NB4 (cell line): Measurements from ENCODE around the gene PAX5.

Source experiments
- DNase-seq: peaks from one replicate; pipeline ENCODE4 v3.0.0; 2010; ENCODE audit warnings: low read depth
- H3K4me3 ChIP-seq: one replicate; pipeline ENCODE4 v1.5.1; 2011; ENCODE audit warnings: mild to moderate bottlenecking, low read depth, low read length, moderate library complexity
- CTCF ChIP-seq: IDR thresholded peaks from one replicate; pipeline ENCODE4 v1.5.1; 2012; ENCODE audit warnings: low read depth, low read length
- MYC ChIP-seq: IDR thresholded peaks from 2 replicates; pipeline ENCODE4 v1.6.1; 2011; ENCODE audit warnings: low read depth, low read length
- POLR2A ChIP-seq: IDR thresholded peaks from 2 replicates; pipeline ENCODE4 v1.6.1; 2011; ENCODE audit warnings: mild to moderate bottlenecking; ENCODE audit not compliant: insufficient read length; ENCODE audit errors: extremely low read depth
- TF ChIP-seq, protein P1 (sequence below): IDR thresholded peaks from 2 replicates; pipeline ENCODE4 v1.6.1; 2011; ENCODE audit warnings: low read depth, low read length

Gene PAX5

DNA sequence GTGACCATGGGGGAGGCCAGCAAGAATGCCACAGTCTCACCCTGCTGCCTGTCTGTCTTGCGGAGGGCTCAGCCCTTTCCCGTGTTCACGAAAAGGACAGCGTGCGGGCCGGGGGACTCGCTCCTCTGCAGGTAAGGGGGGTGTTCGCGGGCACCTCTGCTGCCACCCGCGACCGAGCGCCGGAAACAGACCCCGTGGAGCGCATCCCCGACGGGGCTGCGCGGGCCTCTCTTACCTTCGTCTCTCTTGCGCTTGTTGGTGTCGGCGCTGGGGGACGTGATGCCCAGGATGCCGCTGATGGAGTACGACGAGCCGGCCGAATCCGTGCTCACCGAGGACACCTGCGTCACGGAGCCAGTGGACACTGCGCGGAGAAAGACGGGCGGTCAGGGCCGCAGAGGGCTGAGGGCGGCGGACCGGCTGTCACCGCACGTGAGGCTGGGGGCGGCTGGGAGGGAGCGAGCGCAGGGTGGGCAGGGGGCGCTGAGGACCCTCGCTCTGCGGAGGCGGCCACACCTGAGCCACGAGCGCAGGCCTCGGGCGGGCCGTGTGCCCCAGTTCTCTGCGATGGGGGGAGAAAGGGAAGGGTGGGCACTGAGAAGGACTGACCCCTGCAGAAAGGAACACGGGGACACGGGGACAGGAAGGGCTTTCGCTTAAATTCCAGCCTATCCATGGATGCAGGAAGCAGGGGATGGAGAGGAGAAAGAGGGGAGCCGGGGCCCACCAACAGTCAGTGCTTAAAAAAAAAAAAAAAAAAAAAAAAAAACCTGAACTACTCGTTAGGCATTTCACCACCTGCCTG, 31.5 kb downstream of the PAX5 start:
- no peak for TF ChIP-seq MYC
- TF ChIP-seq, protein P1, sequence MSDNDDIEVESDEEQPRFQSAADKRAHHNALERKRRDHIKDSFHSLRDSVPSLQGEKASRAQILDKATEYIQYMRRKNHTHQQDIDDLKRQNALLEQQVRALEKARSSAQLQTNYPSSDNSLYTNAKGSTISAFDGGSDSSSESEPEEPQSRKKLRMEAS, result no peak
- no peak for TF ChIP-seq CTCF
- no peak for TF ChIP-seq POLR2A
- H3K4me3 ChIP-seq, result no peak overlapping the region
- no peak for DNase-seq

GRCh38 chr9:37002036-37002412, 32.0 kb downstream of the PAX5 start:
- no peak for DNase-seq
- no peak overlapping the region for H3K4me3 ChIP-seq
- TF ChIP-seq, protein P1, result no peak
- TF ChIP-seq POLR2A (no peak), MYC (no peak), CTCF (no peak)

DNA sequence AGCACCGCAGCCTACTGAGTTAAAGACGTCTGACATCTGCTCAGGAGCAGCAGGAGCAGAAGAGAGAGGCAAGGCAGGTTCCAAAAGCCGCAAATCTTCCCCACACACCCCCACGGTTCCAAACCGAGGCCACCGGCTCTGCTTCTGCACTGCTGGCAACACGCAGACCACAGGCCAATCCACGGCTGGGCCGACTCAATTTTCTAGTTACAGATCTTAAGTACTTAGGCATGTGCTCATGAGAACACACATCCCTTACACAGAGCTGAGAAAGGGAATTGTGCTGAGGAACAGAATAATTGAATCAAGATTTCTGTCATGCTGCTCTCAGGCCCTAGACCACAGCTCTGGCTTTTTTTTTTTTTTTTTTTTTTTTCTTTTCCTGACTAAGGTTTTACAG, 32.6 kb downstream of the PAX5 start:
- no peak overlapping the region for H3K4me3 ChIP-seq
- no peak for DNase-seq
- TF ChIP-seq POLR2A, result no peak
- TF ChIP-seq, protein P1, result no peak
- TF ChIP-seq CTCF, result no peak
- TF ChIP-seq MYC, result no peak

DNA sequence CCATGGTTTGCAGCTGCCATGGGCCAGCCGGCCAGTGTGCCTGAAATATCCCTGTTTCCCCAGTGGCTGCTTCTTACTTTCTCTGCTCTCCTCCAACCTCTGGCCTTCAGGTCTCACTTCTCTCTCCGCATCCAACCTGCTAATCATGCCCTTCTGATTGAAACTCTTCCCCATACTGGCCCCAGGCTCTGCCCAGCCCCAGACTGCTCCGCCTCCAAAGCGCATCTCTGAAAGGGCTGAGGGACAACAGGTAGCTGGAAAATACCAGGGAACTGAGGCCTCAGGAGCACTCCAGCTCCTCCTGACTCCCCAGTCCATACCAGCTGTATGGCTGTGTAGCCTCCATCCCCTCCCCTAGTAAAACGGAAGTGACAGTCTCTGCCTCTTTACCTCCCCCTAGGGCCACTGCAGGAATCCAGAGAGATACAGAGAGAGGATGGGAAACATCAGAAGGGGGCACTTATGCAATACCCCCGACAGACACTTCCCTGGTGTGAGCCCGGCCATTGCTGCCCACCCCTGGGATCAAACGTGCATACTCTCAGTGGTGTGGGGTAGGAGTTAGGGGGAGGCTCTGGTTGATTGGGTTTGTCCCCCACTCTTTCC, 34.2 kb downstream of the PAX5 start:
- TF ChIP-seq POLR2A (no peak), CTCF (peak; percentile 3)

GRCh38 chr9:36997414-36997813, 36.7 kb downstream of the PAX5 start:
- TF ChIP-seq POLR2A, result no peak
- TF ChIP-seq MYC, result no peak
- TF ChIP-seq, protein P1, result no peak
- no peak for TF ChIP-seq CTCF
- no peak for DNase-seq
- no peak overlapping the region for H3K4me3 ChIP-seq

More for the DNA sequence above, 34.2 kb downstream of the PAX5 start:
- peak; percentile 14 for DNase-seq
- H3K4me3 ChIP-seq, result no peak overlapping the region
